ENCODE data around the gene CDK11B.
"Not testable (repeated sequence)": the region's sequence is repeated elsewhere in the genome, so short reads cannot be mapped to it uniquely, and the experiment has no call there.

The CDK11B gene

GRCh38 chr1:1658583-1659549 is at the start of gene CDK11B:
TSS of gene CDK11B (minus strand) at chr1:1659004. CDS start at chr1:1657485, 1,519 bp downstream.
- not testable (repeated sequence) for FAIRE-seq

DNA sequence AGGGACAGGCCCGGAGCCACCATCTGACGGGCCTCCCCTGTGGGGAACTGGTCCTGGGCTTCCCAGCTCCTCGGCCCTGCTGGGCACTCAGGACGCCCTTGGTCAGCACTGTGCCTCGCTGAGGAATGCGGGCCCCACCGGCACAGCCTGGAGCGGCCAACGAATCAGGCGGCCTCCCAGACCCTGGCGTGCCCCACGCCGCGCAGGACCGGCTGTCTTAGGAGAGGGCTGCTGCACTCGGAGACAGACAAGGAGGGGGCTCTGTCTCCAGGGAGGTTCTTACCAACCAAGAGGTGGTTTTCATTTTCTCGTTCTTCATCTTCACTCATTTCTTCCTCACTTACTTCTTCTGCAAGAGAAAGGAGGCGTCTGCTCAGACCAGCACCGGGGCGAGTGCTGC is 49.1 kb upstream of the CDK11B start:
- FAIRE-seq: not testable (repeated sequence)

GRCh38 chr1:1707241-1707640 is 48.4 kb upstream of the CDK11B start:
- not testable (repeated sequence) for FAIRE-seq

DNA sequence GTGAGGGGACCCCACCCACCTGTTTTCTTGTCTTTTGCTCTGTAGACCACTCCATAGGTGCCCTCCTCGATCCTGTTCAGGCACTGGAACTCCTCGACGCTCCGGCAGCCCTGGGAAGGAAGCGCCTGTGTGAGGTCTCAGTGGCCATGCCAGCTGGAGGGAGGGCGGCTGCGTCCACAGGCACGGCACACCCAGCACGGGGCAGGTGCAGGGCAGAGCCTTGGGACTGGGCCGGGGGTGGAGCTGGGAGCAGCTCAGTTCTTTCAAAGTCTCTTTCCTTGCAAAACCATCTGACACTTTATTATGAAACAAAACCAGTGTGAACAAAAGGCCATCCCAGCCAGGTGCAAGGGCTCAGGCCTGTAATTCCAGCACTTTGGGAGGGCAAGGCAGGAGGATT is 46.8 kb upstream of the CDK11B start:
- not testable (repeated sequence) for FAIRE-seq

GRCh38 chr1:1704284-1704957 is 45.6 kb upstream of the CDK11B start:
- FAIRE-seq: not testable (repeated sequence)

DNA sequence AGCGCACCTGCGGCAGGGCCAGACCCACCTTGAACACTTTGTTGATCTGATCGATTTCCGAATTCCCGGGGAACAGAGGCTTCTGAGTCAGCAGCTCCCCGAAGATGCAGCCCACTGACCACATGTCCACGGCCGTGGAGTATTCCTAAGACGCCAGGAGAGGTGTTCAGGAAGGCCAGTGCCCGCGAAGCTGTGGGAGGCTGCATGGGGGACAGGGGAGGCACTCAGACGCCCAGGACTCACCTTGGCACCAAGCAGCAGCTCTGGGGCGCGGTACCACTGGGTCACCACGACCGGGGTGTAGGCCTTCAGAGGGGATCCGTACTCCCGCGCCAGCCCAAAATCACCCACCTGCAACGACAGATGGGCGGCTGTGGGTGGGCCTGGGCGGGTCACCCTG is 45.0 kb upstream of the CDK11B start:
- FAIRE-seq: no peak

DNA sequence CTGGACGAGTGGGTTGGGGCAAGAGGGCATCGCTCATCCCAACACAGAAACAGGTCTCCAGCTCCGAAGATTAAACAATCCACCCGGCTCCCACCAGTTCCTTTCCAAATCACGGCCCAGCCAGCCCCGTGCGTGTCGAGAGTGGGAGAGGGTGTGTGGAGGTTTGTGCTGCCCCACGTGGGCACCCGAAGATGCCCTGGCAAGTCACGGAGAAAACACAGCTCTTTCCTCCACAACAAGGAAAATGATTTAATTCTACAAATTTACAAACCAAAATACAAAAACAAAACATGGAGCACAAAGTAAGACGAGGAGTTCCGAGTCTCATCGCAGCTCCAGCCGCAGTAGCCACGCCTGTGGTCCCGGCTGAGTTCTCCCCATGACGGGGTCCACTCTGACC is 43.7 kb upstream of the CDK11B start:
- not testable (repeated sequence) for FAIRE-seq

- FAIRE-seq: not testable (repeated sequence)
These were observed 41.8 kb upstream of the CDK11B start for GRCh38 chr1:1700557-1700956.

DNA sequence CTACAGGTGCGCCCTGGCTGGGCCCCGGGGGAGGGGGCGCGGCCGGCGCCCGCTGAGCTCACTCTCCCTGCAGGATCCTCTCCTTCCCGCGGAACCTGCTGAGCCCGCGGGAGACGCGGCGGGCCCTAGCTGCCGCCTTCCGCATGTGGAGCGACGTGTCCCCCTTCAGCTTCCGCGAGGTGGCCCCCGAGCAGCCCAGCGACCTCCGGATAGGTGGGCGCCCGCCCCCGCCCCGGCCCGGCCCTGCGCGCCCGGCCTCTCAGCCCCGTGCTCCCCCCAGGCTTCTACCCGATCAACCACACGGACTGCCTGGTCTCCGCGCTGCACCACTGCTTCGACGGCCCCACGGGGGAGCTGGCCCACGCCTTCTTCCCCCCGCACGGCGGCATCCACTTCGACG is 41.3 kb upstream of the CDK11B start:
- FAIRE-seq: not testable (repeated sequence)

DNA sequence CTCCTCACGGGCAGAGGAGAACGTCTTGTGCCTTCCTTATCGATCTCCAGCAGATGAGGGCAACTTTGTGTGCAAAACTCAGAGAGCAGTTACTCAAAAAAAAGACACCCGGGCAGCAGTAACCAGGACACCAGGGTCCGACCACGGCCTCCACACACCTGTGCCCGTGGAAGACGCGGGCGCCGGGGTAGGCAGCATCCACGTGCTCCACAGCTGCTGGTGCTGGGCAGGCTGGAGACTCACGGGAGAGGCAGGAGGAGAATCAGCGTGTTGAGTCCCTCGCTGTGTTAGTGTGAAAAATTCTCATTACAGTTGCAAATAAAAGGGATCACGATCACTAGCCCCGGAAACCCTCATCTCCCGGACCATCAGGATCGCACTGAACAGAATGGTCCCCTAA is 40.3 kb upstream of the CDK11B start:
- FAIRE-seq: not testable (repeated sequence)

DNA sequence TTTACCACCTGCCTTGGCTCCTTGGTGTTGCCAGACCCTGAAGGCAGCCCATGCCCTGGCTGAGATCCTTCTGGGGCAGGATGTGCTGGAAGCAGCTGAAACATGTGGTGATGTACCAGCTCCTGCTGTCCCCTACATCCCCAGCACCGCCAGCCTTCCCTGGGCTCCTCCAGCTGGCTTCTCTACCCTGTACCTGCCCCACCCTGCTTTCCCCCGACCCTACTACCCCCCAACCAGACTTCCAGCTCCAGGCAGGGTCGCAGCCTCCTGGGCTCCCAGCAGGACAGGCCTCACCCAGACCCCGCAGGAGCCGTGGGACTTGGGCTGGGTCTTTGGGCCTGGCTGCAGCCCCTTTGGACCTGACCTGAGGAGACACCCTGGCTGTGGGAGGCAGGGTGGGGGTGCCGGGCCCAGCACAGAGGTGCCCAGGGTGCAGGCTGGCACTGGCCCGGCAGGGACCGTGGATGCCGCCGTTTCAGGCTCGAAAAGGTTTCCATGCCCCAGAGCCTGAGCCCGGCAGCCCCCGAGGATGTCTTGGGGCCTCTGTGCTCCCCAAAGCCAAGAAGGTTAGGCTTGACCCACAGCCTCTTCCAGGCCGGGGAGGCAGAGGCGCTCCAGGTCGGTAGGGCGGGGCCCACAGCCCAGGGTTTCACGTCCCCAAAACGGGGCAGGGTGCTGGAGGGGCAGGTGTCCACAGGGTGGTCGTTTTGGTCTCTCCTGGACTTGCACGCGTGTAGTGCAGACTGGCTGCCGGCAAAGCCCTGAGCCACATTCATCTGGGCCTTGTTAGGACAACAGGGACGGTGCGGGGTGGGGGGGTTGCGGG is 38.8 kb upstream of the CDK11B start:
- FAIRE-seq: not testable (repeated sequence)

DNA sequence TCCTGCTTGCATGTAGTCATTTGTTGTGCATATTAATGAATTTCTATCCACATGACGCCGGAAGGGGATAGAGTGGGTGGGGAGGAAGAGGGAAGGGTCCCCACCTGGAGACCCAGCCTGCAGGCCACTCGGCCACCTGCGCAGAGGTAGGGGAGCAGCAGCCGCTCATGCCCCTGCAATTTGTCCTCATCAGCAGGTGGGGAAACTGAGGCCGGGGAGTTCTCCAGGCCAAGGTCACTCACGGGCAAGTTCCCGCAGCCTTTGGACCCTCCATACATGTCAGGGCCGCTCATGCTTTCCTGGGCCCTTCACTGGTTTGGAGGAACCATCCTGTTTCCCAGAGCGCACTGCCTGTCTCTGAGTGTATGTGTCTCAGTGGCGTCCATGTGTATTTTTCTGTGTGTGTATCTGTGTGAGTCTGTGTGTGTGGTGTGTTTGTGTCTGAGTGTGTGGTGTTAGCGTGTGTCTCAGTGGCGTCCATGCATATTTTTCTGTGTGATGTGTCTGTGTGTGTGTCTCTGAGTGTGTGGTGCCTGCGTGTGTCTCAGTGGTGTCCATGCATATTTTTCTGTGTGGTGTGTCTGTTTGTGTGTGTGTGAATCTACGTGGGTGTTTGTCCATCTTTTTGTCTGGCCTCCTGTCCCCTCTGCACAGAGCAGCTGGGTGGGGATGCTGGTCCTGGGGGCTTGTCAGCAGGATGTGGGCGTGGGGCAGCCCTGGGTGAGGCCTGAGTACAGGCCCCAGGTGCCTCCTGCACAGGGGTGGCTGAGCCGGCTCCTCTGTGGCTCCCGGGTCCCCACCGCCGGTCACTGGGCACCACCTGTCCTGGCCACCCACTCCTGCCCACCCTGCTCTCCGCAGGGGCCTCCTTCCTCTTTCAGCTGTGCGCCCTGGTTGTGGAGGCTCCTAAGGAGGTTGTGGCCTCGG is 37.9 kb upstream of the CDK11B start:
- FAIRE-seq: not testable (repeated sequence)

GRCh38 chr1:1692714-1693647 is 34.2 kb upstream of the CDK11B start, which contains the start of gene SLC35E2B:
TSS of gene SLC35E2B (minus strand) at chr1:1692795. CDS start at chr1:1676699, 16,096 bp downstream.
- FAIRE-seq: not testable (repeated sequence)

DNA sequence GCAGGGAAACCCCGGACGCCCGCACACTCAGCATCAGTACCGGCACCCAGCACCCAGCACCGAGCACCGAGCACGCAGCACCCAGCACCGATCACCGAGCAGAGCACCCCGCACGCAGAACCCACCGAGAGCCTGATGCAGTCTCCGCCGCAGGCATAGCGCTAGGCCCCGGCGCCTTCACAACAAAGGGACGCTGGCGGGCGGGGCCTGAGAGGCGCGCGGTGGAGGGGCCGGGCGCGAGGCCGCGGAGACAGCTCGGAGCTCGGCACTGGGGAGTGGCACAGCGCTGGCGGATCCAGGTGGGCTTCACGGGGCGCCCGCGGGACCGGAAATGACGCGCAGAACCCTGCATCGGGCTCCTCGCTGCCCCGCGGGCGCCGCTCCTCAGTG is 33.5 kb upstream of the CDK11B start:
- FAIRE-seq: not testable (repeated sequence)

DNA sequence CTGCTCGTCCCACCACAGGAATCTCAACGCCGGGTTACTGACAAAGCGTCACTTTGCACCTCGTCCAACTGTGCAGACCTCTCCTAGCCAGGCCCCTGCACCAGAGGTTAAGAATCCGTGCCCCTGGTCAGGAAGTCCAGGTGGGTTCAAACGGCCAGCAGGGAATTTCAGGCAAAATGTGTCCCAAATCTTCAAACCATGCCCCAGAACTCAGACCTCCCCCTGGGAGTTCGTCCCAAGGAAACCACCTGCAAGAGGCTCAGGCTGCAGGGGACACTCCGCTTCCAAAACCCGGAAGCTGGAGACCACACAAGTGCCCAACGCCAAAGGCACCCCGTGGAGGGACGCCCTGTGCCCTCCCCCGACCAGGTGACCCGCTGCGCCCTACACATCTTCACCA is 32.6 kb upstream of the CDK11B start:
- FAIRE-seq: not testable (repeated sequence)

DNA sequence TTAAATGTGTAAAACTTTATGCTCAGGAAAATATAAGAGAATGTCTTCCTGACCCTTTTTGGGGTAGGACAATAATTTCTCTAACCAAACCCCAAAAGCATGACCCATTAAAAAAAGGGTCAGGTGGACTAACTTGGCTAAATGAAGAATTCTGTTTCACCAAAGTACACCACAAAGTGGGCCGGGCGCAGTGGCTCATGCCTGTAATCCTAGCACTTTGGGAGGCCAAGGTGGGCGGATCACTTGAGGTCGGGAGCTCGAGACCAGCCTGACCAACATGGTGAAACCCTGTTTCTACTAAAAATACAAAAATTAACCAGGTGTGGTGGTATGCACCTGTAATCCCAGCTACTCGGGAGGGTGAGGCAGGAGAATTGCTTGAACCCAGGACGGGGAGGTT is 30.7 kb upstream of the CDK11B start:
- FAIRE-seq: not testable (repeated sequence)

GRCh38 chr1:1687846-1688245 is 29.0 kb upstream of the CDK11B start:
- FAIRE-seq: no peak

- FAIRE-seq: no peak
These were observed 25.4 kb upstream of the CDK11B start for GRCh38 chr1:1684031-1684681.

DNA sequence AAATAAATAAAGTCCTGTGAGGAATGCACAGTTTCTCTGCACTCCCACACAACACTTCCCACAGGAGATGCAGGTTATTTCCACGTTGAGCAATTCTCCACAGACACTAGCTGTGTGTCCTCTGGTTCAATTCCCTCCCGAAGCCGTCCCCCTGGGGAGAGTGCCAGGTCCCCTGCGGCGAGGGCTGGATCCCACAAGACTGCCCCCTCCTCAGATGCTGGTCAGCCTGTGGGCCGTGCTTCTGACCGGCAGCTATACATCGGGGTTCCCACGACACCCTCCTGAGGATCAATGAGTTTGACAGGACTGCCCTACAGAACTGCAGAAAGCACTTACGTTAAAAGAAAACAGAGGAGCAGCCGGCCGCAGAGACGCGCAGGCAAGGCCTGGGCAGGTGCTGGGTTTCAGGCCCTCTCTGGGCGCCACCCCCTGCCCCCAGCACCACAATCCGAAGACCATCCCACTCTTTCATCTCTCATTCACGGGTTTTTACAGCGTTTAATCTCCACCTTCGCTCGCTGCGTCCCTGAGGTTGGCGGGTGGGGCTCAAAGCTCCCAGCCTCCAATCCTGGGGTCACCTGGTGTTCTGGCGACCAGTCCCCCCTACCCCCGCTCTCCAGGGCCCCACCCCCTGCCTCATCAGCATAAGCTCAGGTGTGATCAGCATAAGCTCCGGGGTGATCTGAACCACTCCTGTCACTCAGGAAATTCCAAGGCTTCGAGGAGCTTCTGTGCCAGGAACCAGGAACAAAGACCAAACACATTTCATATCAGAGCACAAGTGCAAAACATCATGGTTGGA is 24.5 kb upstream of the CDK11B start:
- no peak for FAIRE-seq
